Mesenchymal stem cell (in vitro differentiated cells and primary cell): ENCODE results near the gene B9D1.

Source experiments
- DNase-seq: peaks from one replicate; pipeline ENCODE4 v3.0.0-alpha.2; 2013
- H2AFZ ChIP-seq: one replicate; pipeline ENCODE4 v1.6.1; 2013; ENCODE audit warnings: low read depth, mild to moderate bottlenecking, control low read depth, inconsistent platforms, low read length, moderate library complexity
- H2AK5ac ChIP-seq: 2 replicates; pipeline ENCODE4 v1.6.1; 2013; ENCODE audit warnings: low read length, moderate library complexity, mild to moderate bottlenecking, inconsistent platforms; ENCODE audit not compliant: severe bottlenecking
- H2BK120ac ChIP-seq: one replicate; pipeline ENCODE4 v1.6.1; 2013; ENCODE audit warnings: low read depth, mild to moderate bottlenecking, inconsistent platforms, low read length, moderate library complexity
- H2BK12ac ChIP-seq, 2 experiments: one replicate each; pipeline ENCODE4 v1.6.1; 2013; ENCODE audit warnings: inconsistent platforms in 2 of 2, low read length in 2 of 2, mild to moderate bottlenecking in 2 of 2, moderate library complexity in 2 of 2, control low read depth in 1 of 2
- H2BK15ac ChIP-seq: one replicate; pipeline ENCODE4 v1.6.1; 2013; ENCODE audit warnings: mild to moderate bottlenecking, low read depth, inconsistent platforms; ENCODE audit not compliant: poor library complexity, severe bottlenecking
- H2BK5ac ChIP-seq: 2 replicates; pipeline ENCODE4 v1.6.1; 2013; ENCODE audit warnings: low read depth, mild to moderate bottlenecking, low read length, control low read depth, inconsistent platforms; ENCODE audit not compliant: poor library complexity, severe bottlenecking
- H3K14ac ChIP-seq, 2 experiments: one replicate each; pipeline ENCODE4 v1.6.1; 2013; ENCODE audit warnings: inconsistent platforms in 2 of 2, low read length in 2 of 2, control low read depth in 1 of 2, mild to moderate bottlenecking in 1 of 2, moderate library complexity in 1 of 2
- H3K18ac ChIP-seq, 2 experiments: one replicate each; pipeline ENCODE4 v1.6.1; 2013; ENCODE audit warnings: inconsistent platforms in 2 of 2, low read length in 2 of 2, control low read depth in 1 of 2, low read depth in 1 of 2, mild to moderate bottlenecking in 1 of 2
- H3K23ac ChIP-seq, 2 experiments: one replicate each; pipeline ENCODE4 v1.6.1; 2013; ENCODE audit warnings: inconsistent platforms in 2 of 2, low read length in 2 of 2, mild to moderate bottlenecking in 2 of 2, moderate library complexity in 2 of 2, control low read depth in 1 of 2
- H3K27ac ChIP-seq: 2 replicates; pipeline ENCODE4 v1.5.1; 2013; ENCODE audit warnings: mild to moderate bottlenecking, moderate library complexity, low read length, control low read depth, inconsistent platforms; ENCODE audit not compliant: poor library complexity, severe bottlenecking
- H3K27me3 ChIP-seq, 2 experiments: 2 replicates each; pipeline versions ENCODE4 v1.6.1 to v1.7.0; 2013; ENCODE audit warnings: low read length in 2 of 2, mild to moderate bottlenecking in 2 of 2, moderate library complexity in 2 of 2, control low read depth in 1 of 2, inconsistent platforms in 1 of 2; ENCODE audit not compliant: control insufficient read depth in 1 of 2, insufficient read depth in 1 of 2
- H3K36me3 ChIP-seq, 2 experiments: 2 replicates each; pipeline versions ENCODE4 v1.6.1 to v1.7.0; 2013; ENCODE audit warnings: low read length in 2 of 2, control low read depth in 1 of 2, inconsistent platforms in 1 of 2, low read depth in 1 of 2, mild to moderate bottlenecking in 1 of 2; ENCODE audit not compliant: insufficient read depth in 2 of 2, control insufficient read depth in 1 of 2
- H3K4ac ChIP-seq, 2 experiments: one replicate each; pipeline ENCODE4 v1.6.1; 2013; ENCODE audit warnings: inconsistent platforms in 2 of 2, low read length in 2 of 2, mild to moderate bottlenecking in 2 of 2, moderate library complexity in 2 of 2, control low read depth in 1 of 2, low read depth in 1 of 2
- H3K4me1 ChIP-seq: 2 replicates; pipeline ENCODE4 v1.6.1; 2013; ENCODE audit warnings: low read depth, low read length, control low read depth; ENCODE audit not compliant: control insufficient read depth, insufficient read depth
- H3K4me2 ChIP-seq: 2 replicates; pipeline ENCODE4 v1.6.1; 2013; ENCODE audit warnings: low read length, mild to moderate bottlenecking, inconsistent platforms; ENCODE audit not compliant: poor library complexity, severe bottlenecking
- H3K4me3 ChIP-seq, 2 experiments: 2 replicates each; pipeline versions ENCODE4 v1.5.1 to v1.7.0; 2013; ENCODE audit warnings: low read length in 2 of 2, mild to moderate bottlenecking in 2 of 2, control low read depth in 1 of 2, low read depth in 1 of 2; ENCODE audit not compliant: insufficient read depth in 1 of 2
- H3K79me1 ChIP-seq: replicated peaks from 2 replicates; pipeline ENCODE4 v1.6.1; 2013; ENCODE audit warnings: mild to moderate bottlenecking, control low read depth, low read length, inconsistent platforms; ENCODE audit not compliant: poor library complexity, severe bottlenecking
- H3K9ac ChIP-seq: 2 replicates; pipeline ENCODE4 v1.7.0; 2013; ENCODE audit warnings: mild to moderate bottlenecking, low read length, moderate library complexity
- H3K9me3 ChIP-seq: 2 replicates; pipeline ENCODE4 v1.7.0; 2013; ENCODE audit warnings: mild to moderate bottlenecking, low read length; ENCODE audit not compliant: control insufficient read depth
- H4K8ac ChIP-seq: one replicate; pipeline ENCODE4 v1.6.1; 2013; ENCODE audit warnings: inconsistent platforms, mild to moderate bottlenecking, low read length, moderate library complexity
- H4K91ac ChIP-seq: one replicate; pipeline ENCODE4 v1.6.1; 2013; ENCODE audit warnings: mild to moderate bottlenecking, low read length, inconsistent platforms
- WGBS: methylation state at CpG from one replicate; pipeline ENCODE4 v1.1.7; 2013; ENCODE audit warnings: mixed read lengths; 5-methylcytosine and 5-hydroxymethylcytosine counted together

Gene B9D1

DNA sequence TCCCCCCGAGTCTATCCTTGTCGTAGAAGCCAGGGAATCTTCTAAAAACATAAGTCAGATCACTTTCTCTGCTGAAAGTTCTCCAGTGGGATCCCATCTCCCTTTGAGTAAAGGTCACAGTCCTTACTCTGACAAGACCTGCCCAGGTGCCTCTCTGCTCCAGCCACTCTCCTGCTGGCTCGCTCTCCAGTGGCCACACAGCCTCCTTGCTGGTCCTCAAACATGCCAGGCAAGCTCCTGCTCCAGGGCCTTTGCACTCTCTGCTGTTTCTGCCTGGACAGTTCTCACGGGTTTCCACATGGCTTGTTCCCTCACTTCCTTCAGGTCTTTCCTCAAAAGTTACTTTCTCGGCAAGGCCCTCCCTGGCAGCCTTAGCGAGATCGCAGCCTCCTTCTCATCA is 3.4 kb downstream of the B9D1 start:
- Histone ChIP-seq H3K36me3 (peaks cover 22 to 33% of the 10 kb centered on the region in 2 experiments), H3K23ac (no peak overlapping the region), H4K8ac (no peak overlapping the region), H3K27ac (no peak overlapping the region), H2BK120ac (no peak overlapping the region), H3K4me3 (no peak overlapping the region), H3K4ac (no peak overlapping the region), H2BK15ac (no peak overlapping the region), H2BK12ac (no peak overlapping the region), H4K91ac (no peak overlapping the region), H2AK5ac (no peak overlapping the region), H3K9me3 (no peaks in the 10 kb centered on the region), H3K14ac (no peak overlapping the region), H3K79me1 (peaks cover 17% of the 10 kb centered on the region), H2BK5ac (no peak overlapping the region), H3K27me3 (no peaks in the 10 kb centered on the region), H2AFZ (no peak overlapping the region), H3K18ac (no peak overlapping the region), H3K9ac (no peak overlapping the region), H3K4me1 (peaks cover 13% of the 10 kb centered on the region), H3K4me2 (no peak overlapping the region)
- DNase-seq = no peak
- 94% methylated on average over 7 of the region's 7 CpGs for WGBS

DNA sequence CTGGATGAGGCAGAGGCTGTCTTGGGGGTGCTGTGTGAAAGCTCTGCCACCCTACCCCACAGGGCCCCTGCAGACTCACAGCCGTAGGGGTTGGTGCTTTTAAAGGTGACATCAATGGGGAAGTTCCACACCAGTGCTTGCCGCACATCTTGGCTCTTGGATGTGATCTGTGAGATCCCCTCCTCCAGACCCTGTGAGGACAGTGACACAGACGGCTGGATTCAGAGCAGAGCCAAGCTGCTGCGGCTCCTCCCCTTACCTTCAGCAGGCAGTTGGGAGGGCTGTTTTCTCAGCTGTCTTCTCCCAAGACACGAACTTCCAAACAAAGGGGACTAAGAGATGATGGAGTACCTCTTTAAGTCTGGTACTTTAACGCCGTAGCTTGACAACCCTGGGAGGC is 4.8 kb downstream of the B9D1 start:
- Histone ChIP-seq H3K23ac (no peak overlapping the region), H3K14ac (no peak overlapping the region), H3K4me1 (peaks cover 10% of the 10 kb centered on the region), H3K79me1 (peaks cover 17% of the 10 kb centered on the region), H3K9me3 (no peaks in the 10 kb centered on the region), H3K9ac (no peak overlapping the region), H3K4ac (no peak overlapping the region), H4K91ac (no peak overlapping the region), H2BK120ac (no peak overlapping the region), H2AK5ac (no peak overlapping the region), H4K8ac (no peak overlapping the region), H3K18ac (no peak overlapping the region), H3K4me2 (no peak overlapping the region), H2BK12ac (no peak overlapping the region), H3K27me3 (no peaks in the 10 kb centered on the region), H2BK15ac (no peak overlapping the region), H3K4me3 (no peak overlapping the region), H3K27ac (no peak overlapping the region), H2AFZ (no peak overlapping the region), H3K36me3 (peaks cover 22 to 33% of the 10 kb centered on the region in 2 experiments), H2BK5ac (no peak overlapping the region)
- WGBS = 97% methylated on average over 7 of the region's 7 CpGs
- DNase-seq = no peak

- Histone ChIP-seq H4K8ac (no peak overlapping the region), H2BK12ac (no peak overlapping the region), H3K14ac (no peak overlapping the region), H3K27me3 (no peaks in the 10 kb centered on the region), H4K91ac (no peak overlapping the region), H3K4me3 (no peak overlapping the region), H3K9me3 (no peaks in the 10 kb centered on the region), H3K23ac (no peak overlapping the region), H3K27ac (no peak overlapping the region), H3K4ac (no peak overlapping the region), H2AFZ (no peak overlapping the region), H2BK120ac (no peak overlapping the region), H3K4me1 (peaks cover 10% of the 10 kb centered on the region), H3K9ac (no peak overlapping the region), H2BK15ac (no peak overlapping the region), H3K18ac (no peak overlapping the region), H2BK5ac (no peak overlapping the region), H2AK5ac (no peak overlapping the region), H3K36me3 (peaks cover 22 to 33% of the 10 kb centered on the region in 2 experiments), H3K4me2 (no peak overlapping the region), H3K79me1 (peaks cover 17% of the 10 kb centered on the region)
- DNase-seq = no peak
- 96% methylated on average over 7 of the region's 7 CpGs for WGBS
Observed at GRCh38 chr17:19357351-19357750, 5.2 kb downstream of the B9D1 start.

DNA sequence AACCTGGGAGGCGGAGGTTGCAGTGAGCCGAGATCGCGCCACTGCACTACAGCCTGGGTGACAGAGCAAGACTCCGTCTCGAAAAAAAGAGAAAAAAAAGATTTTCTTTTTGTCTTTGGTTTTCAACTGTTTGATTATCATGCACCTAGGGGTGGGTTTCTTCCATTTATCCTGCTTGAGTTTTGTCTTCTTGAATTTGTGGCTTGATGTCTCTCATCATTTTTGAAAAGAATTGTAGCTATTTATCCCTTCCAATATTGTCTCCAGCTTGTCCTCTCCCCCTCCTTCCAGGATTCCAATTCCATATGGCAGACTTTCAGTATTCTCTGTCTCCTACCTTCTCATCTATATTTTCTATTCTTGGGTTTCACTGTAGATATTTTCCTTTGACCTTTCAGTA is 7.8 kb downstream of the B9D1 start:
- WGBS = 78% methylated on average over 6 of the region's 6 CpGs
- H4K8ac ChIP-seq = no peak overlapping the region

More for the DNA sequence above, 7.8 kb downstream of the B9D1 start:
- Histone ChIP-seq H2BK15ac (no peak overlapping the region), H3K27me3 (no peaks in the 10 kb centered on the region), H3K23ac (no peak overlapping the region), H3K9ac (no peak overlapping the region), H2BK5ac (no peak overlapping the region), H3K4me1 (no peaks in the 10 kb centered on the region), H2AK5ac (no peak overlapping the region), H2BK120ac (no peak overlapping the region), H2BK12ac (no peak overlapping the region), H2AFZ (no peak overlapping the region), H3K36me3 (peaks cover 22 to 26% of the 10 kb centered on the region in 2 experiments), H3K4me3 (no peak overlapping the region), H3K14ac (no peak overlapping the region), H4K91ac (no peak overlapping the region), H3K4ac (no peak overlapping the region), H3K27ac (no peak overlapping the region), H3K79me1 (peaks cover 4% of the 10 kb centered on the region), H3K9me3 (no peaks in the 10 kb centered on the region), H3K18ac (no peak overlapping the region), H3K4me2 (no peak overlapping the region)
- DNase-seq = no peak
